Vagina (tissue), 2 donors: Measurements from ENCODE around the gene CUL9. TPM values are rescaled to one million over a fixed set of nuclear protein-coding genes. Genes with fewer than 3 reads are reported as not detected.

Source experiments
- DNase-seq, 2 donors: peaks; one replicate each; pipeline ENCODE4 v3.0.0-alpha.2; 2017; ENCODE audit errors: extremely low spot score in 2 of 2
- H3K27ac ChIP-seq: fragments of 200-600 bp; sonication (generic); one replicate; pipeline ENCODE4 v1.5.1; 2019
- H3K27me3 ChIP-seq: fragments of 200-600 bp; sonication (generic); one replicate; pipeline ENCODE4 v1.5.1; 2019
- H3K36me3 ChIP-seq, 2 donors: fragments of 200-600 bp; sonication (generic); one replicate each; pipeline ENCODE4 v1.5.1; 2017 to 2019
- H3K4me1 ChIP-seq: fragments of 200-600 bp; sonication (generic); one replicate; pipeline ENCODE4 v1.5.1; 2019
- H3K4me3 ChIP-seq, 2 donors: fragments of 200-600 bp; sonication (generic); 1 replicate in 1 of 2; 2 replicates in 1 of 2; pipeline ENCODE4 v1.5.1; 2016 to 2019
- H3K9me3 ChIP-seq: fragments of 200-600 bp; sonication (generic); one replicate; pipeline ENCODE4 v1.5.1; 2019
- CTCF ChIP-seq, 3 experiments: fragments of 450-650 bp in 2 of 3; fragments of 200-600 bp in 1 of 3; sonication (generic) in 1 of 3; IDR thresholded peaks; one replicate each; pipeline ENCODE4 v1.5.1; 2017 to 2019; ENCODE audit warnings: antibody characterized with exemption in 3 of 3, mild to moderate bottlenecking in 2 of 3, moderate library complexity in 2 of 3
- POLR2A ChIP-seq, 2 donors: fragments of 450-650 bp; IDR thresholded peaks; one replicate each; pipeline ENCODE4 v1.6.1; 2017; ENCODE audit warnings: antibody characterized with exemption in 2 of 2, mild to moderate bottlenecking in 2 of 2, moderate library complexity in 2 of 2
- POLR2AphosphoS5 ChIP-seq, 2 donors: sonication (generic); formaldehyde crosslinking; IDR thresholded peaks; one replicate each; pipeline ENCODE4 v1.9.0; 2017; ENCODE audit warnings: antibody characterized with exemption in 2 of 2, mild to moderate bottlenecking in 2 of 2, low read depth in 1 of 2; ENCODE audit not compliant: insufficient read depth in 1 of 2
- intact Hi-C: fragments of 100-400 bp; cut with DNase I; formaldehyde crosslinking; loops from one replicate; pipeline ENCODE4 v1.15.1; 2023
- total RNA-seq: library from RNA; depleted of rRNA; stranded (reverse); fragments of >200 nt; gene quantifications from one replicate; pipeline ENCODE4 v1.2.3, GENCODE V29; 2016

Gene CUL9
- total RNA-seq, 1 donor from 2014 or later = 49.1 TPM

GRCh38 chr6:43147691-43148477, 34.1 kb upstream of the CUL9 start:
- Histone ChIP-seq H3K27me3 (no peaks in the 10 kb centered on the region), H3K9me3 (no peaks in the 10 kb centered on the region), H3K36me3 (peaks cover 0 to 7% of the 10 kb centered on the region in 2 donors), H3K27ac (no peak overlapping the region), H3K4me1 (peaks cover 9% of the 10 kb centered on the region), H3K4me3 (no peak overlapping the region)
- DNase-seq = no peak
- TF ChIP-seq CTCF (IDR thresholded peaks at IDR 0.05) (no peak), POLR2A (IDR thresholded peaks at IDR 0.05) (no peak), POLR2AphosphoS5 (IDR thresholded peaks at IDR 0.05; ENCODE audit: insufficient read depth in 1 of 2, low read depth in 1 of 2) (no peak)
- intact Hi-C loops = no loop called here

GRCh38 chr6:43149265-43149664, 32.7 kb upstream of the CUL9 start:
- no peak for DNase-seq
- intact Hi-C loops = no loop called here
- no peak overlapping the region for H3K4me3 ChIP-seq
- no peaks in the 10 kb centered on the region for H3K4me1 ChIP-seq
- H3K27me3 ChIP-seq = no peaks in the 10 kb centered on the region
- no peak overlapping the region for H3K27ac ChIP-seq
- no peaks in the 10 kb centered on the region for H3K9me3 ChIP-seq
- H3K36me3 ChIP-seq = peaks cover 0 to 7% of the 10 kb centered on the region in 2 donors
- TF ChIP-seq POLR2AphosphoS5 (IDR thresholded peaks at IDR 0.05; ENCODE audit: insufficient read depth in 1 of 2, low read depth in 1 of 2) (no peak), POLR2A (IDR thresholded peaks at IDR 0.05) (no peak), CTCF (IDR thresholded peaks at IDR 0.05) (no peak)

- Histone ChIP-seq H3K9me3 (no peaks in the 10 kb centered on the region), H3K4me1 (no peaks in the 10 kb centered on the region), H3K36me3 (peaks cover 0 to 7% of the 10 kb centered on the region in 2 donors), H3K27me3 (no peaks in the 10 kb centered on the region), H3K4me3 (no peak overlapping the region), H3K27ac (no peak overlapping the region)
- DNase-seq = no peak
- intact Hi-C loops = no loop called here
- TF ChIP-seq POLR2A (IDR thresholded peaks at IDR 0.05) = no peak
- no peak for TF ChIP-seq POLR2AphosphoS5 (IDR thresholded peaks at IDR 0.05; ENCODE audit: insufficient read depth in 1 of 2, low read depth in 1 of 2)
- TF ChIP-seq CTCF (IDR thresholded peaks at IDR 0.05) = no peak
Observed at GRCh38 chr6:43150051-43150751, 31.8 kb upstream of the CUL9 start.

GRCh38 chr6:43159599-43159998, 22.4 kb upstream of the CUL9 start:
- Histone ChIP-seq H3K27me3 (no peaks in the 10 kb centered on the region), H3K27ac (no peak overlapping the region), H3K36me3 (peaks cover 0 to 13% of the 10 kb centered on the region in 2 donors), H3K4me1 (no peaks in the 10 kb centered on the region), H3K4me3 (no peak overlapping the region), H3K9me3 (no peaks in the 10 kb centered on the region)
- TF ChIP-seq POLR2AphosphoS5 (IDR thresholded peaks at IDR 0.05; ENCODE audit: insufficient read depth in 1 of 2, low read depth in 1 of 2) (no peak), POLR2A (IDR thresholded peaks at IDR 0.05) (no peak), CTCF (IDR thresholded peaks at IDR 0.05) (no peak)
- no peak for DNase-seq
- intact Hi-C loops = no loop called here

GRCh38 chr6:43163899-43164298, 18.1 kb upstream of the CUL9 start:
- H3K9me3 ChIP-seq = no peaks in the 10 kb centered on the region
- TF ChIP-seq POLR2A (IDR thresholded peaks at IDR 0.05) = no peak
- no peak for TF ChIP-seq POLR2AphosphoS5 (IDR thresholded peaks at IDR 0.05; ENCODE audit: insufficient read depth in 1 of 2, low read depth in 1 of 2)
- TF ChIP-seq CTCF (IDR thresholded peaks at IDR 0.05) = no peak
- DNase-seq = no peak
- no peak overlapping the region for H3K27ac ChIP-seq
- peaks cover 0 to 13% of the 10 kb centered on the region in 2 donors for H3K36me3 ChIP-seq
- H3K4me3 ChIP-seq = no peak overlapping the region
- H3K27me3 ChIP-seq = no peaks in the 10 kb centered on the region
- intact Hi-C loops = no loop called here
- no peaks in the 10 kb centered on the region for H3K4me1 ChIP-seq
